ENCODE data around the gene FAM83C. TPM values are rescaled to one million over a fixed set of nuclear protein-coding genes. Genes with fewer than 3 reads are reported as not detected.
A peak's percentile ranks its signal among the peaks of the same experiment; 100 is the strongest.

The FAM83C gene
- total RNA-seq, 1 donor = not detected

- no peak for TF ChIP-seq CTCF (IDR thresholded peaks at IDR 0.05; ENCODE audit: insufficient read depth, low read length)
Observed at GRCh38 chr20:35283441-35284266, 8.6 kb downstream of the FAM83C start.

GRCh38 chr20:35281506-35282101, 10.6 kb downstream of the FAM83C start:
- no peak for DNase-seq (ENCODE audit: low read depth)
- no peak overlapping the region for H3K4me3 ChIP-seq (ENCODE audit: low read depth, low read length)
- no peak for TF ChIP-seq CTCF (IDR thresholded peaks at IDR 0.05; ENCODE audit: insufficient read depth, low read length)

More at GRCh38 chr20:35283441-35284266, 8.6 kb downstream of the FAM83C start:
- no peak for DNase-seq (ENCODE audit: low read depth)
- H3K4me3 ChIP-seq (ENCODE audit: low read depth, low read length) = peak overlapping the region; percentile 87

DNA sequence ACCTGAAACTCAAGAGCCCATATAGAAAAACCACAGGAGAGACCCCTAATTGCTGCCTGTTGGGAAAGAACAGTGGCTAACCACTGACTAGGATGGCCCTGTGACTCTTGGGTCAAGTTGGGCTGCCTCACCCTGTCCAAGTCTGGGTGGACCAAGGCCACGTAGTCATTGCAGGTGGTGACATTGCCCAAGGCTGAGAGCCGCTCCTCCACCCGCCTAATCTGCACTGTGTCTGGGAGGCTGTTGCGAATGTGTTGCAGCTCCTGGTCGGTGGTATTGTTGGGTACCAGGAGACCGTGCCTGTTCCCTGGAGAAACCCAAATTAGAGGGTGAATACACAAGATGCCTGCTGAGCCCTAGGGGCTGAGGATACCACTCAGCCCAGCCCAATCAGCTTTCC, 11.7 kb downstream of the FAM83C start:
- no peak for TF ChIP-seq CTCF (IDR thresholded peaks at IDR 0.05; ENCODE audit: insufficient read depth, low read length)
- H3K4me3 ChIP-seq (ENCODE audit: low read depth, low read length) = no peak overlapping the region
- no peak for DNase-seq (ENCODE audit: low read depth)

- H3K4me3 ChIP-seq (ENCODE audit: low read depth, low read length) = no peak overlapping the region
- TF ChIP-seq CTCF (IDR thresholded peaks at IDR 0.05; ENCODE audit: insufficient read depth, low read length) = no peak
- DNase-seq (ENCODE audit: low read depth) = no peak
Observed at GRCh38 chr20:35279533-35280174, 12.6 kb downstream of the FAM83C start.

- no peak for DNase-seq (ENCODE audit: low read depth)
- TF ChIP-seq CTCF (IDR thresholded peaks at IDR 0.05; ENCODE audit: insufficient read depth, low read length) = no peak
- no peak overlapping the region for H3K4me3 ChIP-seq (ENCODE audit: low read depth, low read length)
Observed at GRCh38 chr20:35279040-35279439, 13.2 kb downstream of the FAM83C start.

- DNase-seq (ENCODE audit: low read depth) = peak; percentile 74
- H3K4me3 ChIP-seq (ENCODE audit: low read depth, low read length) = peak within 1 kb of the TSS; percentile 81
- peak; percentile 33 for TF ChIP-seq CTCF (IDR thresholded peaks at IDR 0.05; ENCODE audit: insufficient read depth, low read length)
Observed at GRCh38 chr20:35277531-35278395, 14.5 kb downstream of the FAM83C start, which contains the start of gene MMP24OS. Gene MMP24OS (minus strand): TSS chr20:35278122. CDS start chr20:35277929, 193 bp downstream.
